Measurements from ENCODE around the gene PEX11B. TPM values are rescaled to one million over a fixed set of nuclear protein-coding genes. Genes with fewer than 3 reads are reported as not detected.
"Not testable (repeated sequence)": the region's sequence is repeated elsewhere in the genome, so short reads cannot be mapped to it uniquely, and the experiment has no call there.

Gene PEX11B
- total RNA-seq, 6 experiments from 2014 or later = 12.3 to 23.0 (median 15.2) TPM

- Histone ChIP-seq H3K36me3 (peaks cover 0 to 21% (median 2%) of the 10 kb centered on the region in 4 donors), H3K27ac (no peak overlapping the region), H3K27me3 (no peaks in the 10 kb centered on the region), H3K4me1 (peaks cover 0 to 3% (median 0%) of the 10 kb centered on the region in 4 donors), H3K4me3 (no peak overlapping the region), H3K9me3 (no peaks in the 10 kb centered on the region)
- intact Hi-C loops (cut with DNase I) = no loop called here
- no peak for DNase-seq
- TF ChIP-seq POLR2A (IDR thresholded peaks at IDR 0.05) (no peak), CTCF (IDR thresholded peaks at IDR 0.05) (no peak)
- no peak for ATAC-seq
- 94% methylated on average over 4 of the region's 4 CpGs for WGBS (ENCODE audit: insufficient coverage, low coverage, low lambda C conversion rate, missing lambda C conversion rate)
Observed at GRCh38 chr1:145942405-145942804, 23.9 kb upstream of the PEX11B start.

GRCh38 chr1:145937436-145937835 is 18.9 kb upstream of the PEX11B start:
- H3K27me3 ChIP-seq = no peaks in the 10 kb centered on the region
- peaks cover 0 to 3% (median 0%) of the 10 kb centered on the region in 4 donors for H3K4me1 ChIP-seq
- H3K9me3 ChIP-seq = no peaks in the 10 kb centered on the region
- TF ChIP-seq CTCF (IDR thresholded peaks at IDR 0.05) (no peak), POLR2A (IDR thresholded peaks at IDR 0.05) (no peak)
- no peak for DNase-seq
- peak in 1 of 4 donors; percentile 81 for ATAC-seq
- no peak overlapping the region for H3K27ac ChIP-seq
- peaks cover 0 to 31% (median 7%) of the 10 kb centered on the region in 4 donors for H3K36me3 ChIP-seq
- WGBS (ENCODE audit: insufficient coverage, low coverage, low lambda C conversion rate, missing lambda C conversion rate) = 56% methylated on average over 1 of the region's 1 CpG
- H3K4me3 ChIP-seq = no peak overlapping the region
- intact Hi-C loops (cut with DNase I) = no loop called here

- H3K9me3 ChIP-seq = no peaks in the 10 kb centered on the region
- ATAC-seq (no peak), DNase-seq (no peak)
- H3K4me1 ChIP-seq = peaks cover 0 to 3% (median 0%) of the 10 kb centered on the region in 4 donors
- peaks cover 0 to 25% (median 7%) of the 10 kb centered on the region in 4 donors for H3K36me3 ChIP-seq
- H3K4me3 ChIP-seq = no peak overlapping the region
- TF ChIP-seq POLR2A (IDR thresholded peaks at IDR 0.05) = no peak
- no peak for TF ChIP-seq CTCF (IDR thresholded peaks at IDR 0.05)
- intact Hi-C loops (cut with DNase I) = no loop called here
- H3K27ac ChIP-seq = no peak overlapping the region
- H3K27me3 ChIP-seq = no peaks in the 10 kb centered on the region
- 70% methylated on average over 4 of the region's 8 CpGs for WGBS (ENCODE audit: insufficient coverage, low coverage, low lambda C conversion rate, missing lambda C conversion rate)
Observed at GRCh38 chr1:145936247-145936646, 17.7 kb upstream of the PEX11B start.

- H3K4me1 ChIP-seq = peaks cover 0 to 3% (median 0%) of the 10 kb centered on the region in 4 donors
- intact Hi-C loops (cut with DNase I) = no loop called here
- H3K27me3 ChIP-seq = no peaks in the 10 kb centered on the region
- peaks cover 0 to 25% (median 7%) of the 10 kb centered on the region in 4 donors for H3K36me3 ChIP-seq
- no peak overlapping the region for H3K4me3 ChIP-seq
- DNase-seq (no peak), ATAC-seq (no peak)
- H3K9me3 ChIP-seq = no peaks in the 10 kb centered on the region
- TF ChIP-seq POLR2A (IDR thresholded peaks at IDR 0.05) (no peak), CTCF (IDR thresholded peaks at IDR 0.05) (no peak)
- H3K27ac ChIP-seq = no peak overlapping the region
Observed at GRCh38 chr1:145935708-145936107, 17.2 kb upstream of the PEX11B start.

GRCh38 chr1:145932522-145933009 is 14.0 kb upstream of the PEX11B start:
- H3K27me3 ChIP-seq; intact Hi-C loops (cut with DNase I); H3K9me3 ChIP-seq; H3K27ac ChIP-seq; H3K4me3 ChIP-seq; DNase-seq; ATAC-seq; H3K4me1 ChIP-seq: not testable (repeated sequence)
- H3K36me3 ChIP-seq = peaks cover 0 to 25% (median 7%) of the 10 kb centered on the region in 4 donors
- 42% methylated on average over 8 of the region's 9 CpGs for WGBS (ENCODE audit: insufficient coverage, low coverage, low lambda C conversion rate, missing lambda C conversion rate)

Data from right lobe of liver (tissue), 6 donors.